Measurements from ENCODE around the gene SUGP1.

SUGP1 gene

DNA sequence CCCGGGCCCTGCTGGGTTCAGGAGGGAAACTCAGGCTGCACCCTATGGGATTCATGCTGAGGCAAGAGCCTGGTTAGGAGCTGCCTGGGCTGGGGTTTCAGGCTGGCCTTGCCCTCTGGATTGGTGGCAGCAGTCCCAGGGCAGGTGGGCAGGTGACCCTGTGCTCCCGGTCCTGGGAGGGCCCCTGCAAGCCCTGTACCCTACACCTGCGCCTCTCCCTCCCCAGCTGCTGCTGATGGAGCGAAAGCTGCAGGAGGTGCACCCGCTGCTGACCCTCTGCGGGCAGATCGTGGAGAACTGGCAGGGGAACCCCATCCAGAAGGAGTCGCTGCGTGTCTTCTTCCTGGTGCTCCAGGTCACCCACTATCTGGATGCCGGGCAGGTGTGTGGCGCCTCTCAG is 20.7 kb upstream of the SUGP1 start:
- DNase-seq (ENCODE audit: low read depth): no peak

DNA sequence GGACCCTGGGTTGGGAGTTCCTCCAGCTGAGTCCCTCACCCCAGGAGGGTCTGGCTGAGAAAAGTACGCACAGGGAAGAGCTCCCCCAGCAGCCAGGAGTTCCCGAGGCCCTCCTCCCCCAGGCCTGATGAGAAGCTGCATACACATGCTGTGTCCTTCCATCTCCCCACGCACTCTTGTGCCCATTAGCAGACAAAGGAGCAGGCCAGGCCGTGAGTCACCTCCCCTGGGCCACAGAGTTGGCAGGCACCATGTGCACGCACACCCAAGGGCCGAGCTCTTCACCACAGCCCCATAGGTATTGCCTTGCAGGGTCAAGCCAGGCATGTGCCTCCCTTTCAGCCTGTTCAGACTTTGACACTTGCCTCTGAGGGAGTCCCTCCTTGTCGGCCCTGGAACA is 17.8 kb upstream of the SUGP1 start:
- no peak for DNase-seq (ENCODE audit: low read depth)

- DNase-seq (ENCODE audit: low read depth): no peak
These were observed 16.8 kb upstream of the SUGP1 start for GRCh38 chr19:19337120-19337519.

- DNase-seq (ENCODE audit: low read depth): no peak
These were observed 16.3 kb upstream of the SUGP1 start for GRCh38 chr19:19336597-19336996.

GRCh38 chr19:19335408-19336158 is 15.3 kb upstream of the SUGP1 start:
- no peak for DNase-seq (ENCODE audit: low read depth)

DNA sequence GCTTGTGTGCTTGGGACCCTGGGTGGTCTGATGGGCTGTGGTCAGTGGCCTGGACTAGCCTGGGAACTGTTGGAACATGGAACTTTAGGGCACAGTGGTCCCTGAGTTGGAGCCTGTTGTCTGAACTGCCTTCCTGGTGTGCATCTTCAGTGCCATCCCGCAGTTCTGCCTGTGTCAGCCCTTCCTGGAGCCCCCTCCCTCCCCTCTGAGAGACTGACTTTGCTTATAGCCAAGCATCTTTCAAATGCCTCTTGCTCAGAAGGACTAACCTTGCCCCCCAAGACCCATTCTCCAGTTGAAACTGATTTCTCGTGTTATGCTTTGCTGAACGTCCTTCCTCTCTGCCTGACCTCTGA is 14.7 kb upstream of the SUGP1 start:
- no peak for DNase-seq (ENCODE audit: low read depth)

DNA sequence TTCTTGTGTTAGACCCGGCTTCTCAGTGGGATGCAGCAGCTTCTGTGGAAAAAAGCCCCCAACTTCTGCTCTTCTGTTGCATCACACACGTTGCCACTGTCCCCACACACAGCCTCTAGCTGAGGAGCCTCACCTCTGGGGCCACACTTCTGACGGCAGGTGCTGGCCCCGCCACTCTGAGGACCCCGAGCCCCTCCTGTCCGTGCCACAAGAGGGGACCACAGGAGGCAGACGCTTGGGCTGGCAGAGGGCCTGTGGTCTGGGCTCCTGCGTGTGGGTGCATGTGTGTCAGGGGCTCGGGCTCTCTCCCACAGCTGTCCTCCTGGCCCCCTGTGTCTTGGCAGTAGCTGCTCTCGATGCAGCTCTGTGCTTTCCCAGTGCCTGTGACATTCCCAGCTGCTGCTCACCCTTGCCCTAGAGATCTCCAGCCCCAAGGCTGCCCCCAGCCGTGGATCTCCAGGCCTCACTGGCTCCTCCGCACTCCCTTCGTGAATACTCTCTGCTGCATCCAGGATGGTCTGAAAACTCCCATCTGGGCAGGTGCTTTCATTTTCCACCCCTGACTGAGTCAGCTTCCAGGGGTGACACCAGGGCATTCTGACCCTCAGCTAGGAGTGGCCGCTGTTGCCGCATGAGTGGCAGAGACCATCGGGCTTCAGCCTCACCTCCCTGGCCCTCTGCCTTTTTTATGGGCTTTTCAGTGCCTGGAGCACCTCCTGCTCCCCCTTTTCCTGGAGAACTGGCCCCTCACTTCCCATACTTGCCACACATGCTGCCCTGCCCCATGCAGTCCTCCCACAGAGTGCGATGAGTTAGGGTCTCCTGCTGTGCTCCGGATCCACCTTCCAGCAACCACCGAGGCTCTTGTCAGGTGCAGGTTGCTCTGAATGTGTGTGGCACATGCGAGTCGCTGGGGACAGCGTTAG is 14.0 kb upstream of the SUGP1 start:
- DNase-seq (ENCODE audit: low read depth): no peak

GRCh38 chr19:19329126-19329525 is 8.8 kb upstream of the SUGP1 start:
- DNase-seq (ENCODE audit: low read depth): no peak

DNA sequence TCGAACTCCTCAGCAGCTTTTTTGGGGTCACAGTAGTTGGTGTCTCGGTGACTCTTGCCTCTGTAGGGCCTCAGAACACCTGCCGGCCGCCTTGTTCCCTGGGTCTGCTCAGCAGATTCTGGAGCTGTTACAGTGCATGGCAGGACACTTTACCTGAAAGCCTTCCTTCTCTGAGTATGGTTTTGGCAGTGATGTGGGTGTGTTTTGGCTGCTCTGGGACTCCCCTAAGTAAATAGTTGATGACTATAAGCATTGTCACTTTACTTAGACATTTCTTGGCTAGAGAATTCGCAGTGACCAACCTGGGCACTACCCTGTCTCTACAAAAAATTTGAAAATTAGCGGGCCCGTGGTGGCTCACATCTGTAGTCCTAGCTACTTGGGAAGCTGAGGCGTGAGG is 7.4 kb upstream of the SUGP1 start:
- no peak for DNase-seq (ENCODE audit: low read depth)

GRCh38 chr19:19324059-19324770 is 3.9 kb upstream of the SUGP1 start:
- no peak for DNase-seq (ENCODE audit: low read depth)

- DNase-seq (ENCODE audit: low read depth): no peak
These were observed 850 bp upstream of the SUGP1 start for GRCh38 chr19:19321141-19321577.

- no peak for DNase-seq (ENCODE audit: low read depth)
These were observed 463 bp downstream of the SUGP1 start for GRCh38 chr19:19319732-19320360.

- no peak for DNase-seq (ENCODE audit: low read depth)
These were observed 4.2 kb downstream of the SUGP1 start for GRCh38 chr19:19316082-19316481.

DNA sequence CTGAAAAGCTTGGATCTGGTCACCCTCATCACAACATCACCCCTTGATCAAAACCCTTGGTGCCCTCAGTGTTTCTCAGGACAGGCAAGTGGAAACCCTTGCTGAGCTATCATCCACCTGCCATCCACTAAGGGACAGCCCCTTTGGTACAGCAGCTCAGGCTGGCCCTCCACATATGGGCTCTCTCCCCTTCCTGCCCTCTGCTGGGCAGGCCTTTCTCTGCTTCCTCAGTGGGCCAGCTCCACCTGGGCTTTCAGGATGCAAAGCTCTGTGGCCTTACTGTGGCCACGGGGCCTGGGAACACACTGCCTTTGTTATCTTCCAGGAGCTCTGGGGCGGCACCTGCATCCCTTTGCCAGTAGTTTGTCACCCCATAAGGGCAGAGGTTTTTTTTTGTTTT is 4.9 kb downstream of the SUGP1 start:
- no peak for DNase-seq (ENCODE audit: low read depth)

GRCh38 chr19:19308373-19308772 is 11.9 kb downstream of the SUGP1 start:
- no peak for DNase-seq (ENCODE audit: low read depth)

GRCh38 chr19:19306191-19306590 is 14.1 kb downstream of the SUGP1 start:
- no peak for DNase-seq (ENCODE audit: low read depth)

GRCh38 chr19:19305696-19306095 is 14.6 kb downstream of the SUGP1 start:
- DNase-seq (ENCODE audit: low read depth): no peak

DNA sequence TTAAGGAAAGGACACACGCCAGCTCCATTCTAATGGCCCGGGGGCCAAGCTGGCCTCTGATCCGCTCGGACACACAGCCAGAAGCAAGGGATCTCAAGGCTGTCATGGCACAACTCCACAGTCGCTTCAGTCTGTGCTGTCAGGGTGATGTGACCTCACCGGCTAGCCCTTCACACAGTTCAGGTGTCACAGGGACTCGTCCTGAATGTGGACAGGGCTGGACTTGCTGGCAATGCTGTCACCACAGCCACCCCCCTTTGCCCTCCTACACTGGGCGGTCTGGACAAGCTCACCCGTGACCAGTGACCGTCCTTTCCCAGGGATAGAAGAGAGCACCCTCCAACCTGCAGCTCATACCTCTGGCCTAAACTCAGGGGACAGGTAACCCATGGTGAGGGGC is 15.2 kb downstream of the SUGP1 start:
- DNase-seq (ENCODE audit: low read depth): no peak

DNA sequence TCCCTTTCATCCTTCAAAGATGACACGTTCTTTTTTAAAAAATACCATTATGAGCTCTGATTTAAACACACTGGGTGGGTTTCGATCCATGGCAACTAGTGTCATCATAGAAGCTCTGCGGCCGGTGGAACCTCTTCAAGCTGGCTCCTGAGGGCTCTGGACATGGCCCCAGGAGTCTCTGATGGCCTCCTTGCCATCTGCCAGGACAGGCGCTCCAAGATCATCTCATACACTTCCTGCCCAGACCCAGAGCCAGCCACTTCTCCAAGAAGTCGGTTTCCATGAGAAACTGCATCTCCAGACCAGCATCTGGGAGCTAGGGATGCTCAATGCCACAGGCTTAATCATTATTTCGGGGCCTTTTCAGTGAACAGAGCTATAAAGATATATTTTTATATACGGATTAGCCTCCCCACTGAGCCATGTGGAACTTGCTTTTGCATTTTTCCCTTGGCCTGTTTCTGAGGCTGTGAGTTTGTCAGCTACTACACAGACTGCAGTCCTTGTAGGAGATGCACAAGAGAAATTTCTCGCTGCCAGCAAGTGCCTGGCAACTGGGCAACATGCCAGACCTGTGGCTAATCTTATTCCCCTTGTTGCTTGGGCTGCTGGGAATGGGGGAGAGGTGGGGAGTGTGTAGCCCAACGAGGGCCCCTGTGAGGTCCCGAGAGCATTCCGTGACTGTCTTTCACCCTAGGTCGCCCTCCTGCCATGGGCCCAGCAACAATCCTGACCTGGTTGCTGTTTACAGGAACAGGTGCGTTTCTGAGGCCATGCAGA is 15.9 kb downstream of the SUGP1 start:
- DNase-seq (ENCODE audit: low read depth): no peak

GRCh38 chr19:19303411-19303810 is 16.9 kb downstream of the SUGP1 start:
- DNase-seq (ENCODE audit: low read depth): no peak

- DNase-seq (ENCODE audit: low read depth): no peak
These were observed 19.7 kb downstream of the SUGP1 start for GRCh38 chr19:19300613-19301012.
